Osteoblast (primary cell): ENCODE results near the gene RAB9A. TPM values are rescaled to one million over a fixed set of nuclear protein-coding genes. Genes with fewer than 3 reads are reported as not detected.
"Not testable (repeated sequence)": the region's sequence is repeated elsewhere in the genome, so short reads cannot be mapped to it uniquely, and the experiment has no call there.

Source experiments
- DNase-seq: peaks from one replicate; pipeline ENCODE4 v3.0.0; 2011; ENCODE audit warnings: low spot score, mixed read lengths; ENCODE audit not compliant: insufficient read length; ENCODE audit errors: missing footprints
- H2AFZ ChIP-seq: 2 replicates; pipeline ENCODE4 v1.6.0; 2011; ENCODE audit warnings: mild to moderate bottlenecking, low read length
- H3K27ac ChIP-seq: 2 replicates; pipeline ENCODE4 v1.5.1; 2011; ENCODE audit warnings: mild to moderate bottlenecking, low read depth, low read length, moderate library complexity
- H3K27me3 ChIP-seq: 2 replicates; pipeline ENCODE4 v1.6.0; 2012; ENCODE audit warnings: mild to moderate bottlenecking, control low read depth, inconsistent platforms, low read length, moderate library complexity; ENCODE audit not compliant: insufficient read depth
- H3K36me3 ChIP-seq: 2 replicates; pipeline ENCODE4 v1.5.1; 2011; ENCODE audit warnings: mild to moderate bottlenecking, low read length, control low read depth, moderate library complexity; ENCODE audit not compliant: insufficient read depth
- H3K4me1 ChIP-seq: 2 replicates; pipeline ENCODE4 v1.5.1; 2011; ENCODE audit warnings: mild to moderate bottlenecking, low read length, control low read depth, moderate library complexity; ENCODE audit not compliant: insufficient read depth
- H3K4me2 ChIP-seq: 2 replicates; pipeline ENCODE4 v1.6.0; 2011; ENCODE audit warnings: mild to moderate bottlenecking, low read length; ENCODE audit not compliant: insufficient read depth
- H3K4me3 ChIP-seq: fragments of 200-600 bp; sonication (generic); 3 replicates; pipeline ENCODE4 v1.5.1; 2012; ENCODE audit warnings: mild to moderate bottlenecking, low read length, inconsistent platforms; ENCODE audit not compliant: insufficient read depth
- H3K79me2 ChIP-seq: 2 replicates; pipeline ENCODE4 v1.6.0; 2012; ENCODE audit warnings: mild to moderate bottlenecking, low read length, control low read depth, inconsistent platforms; ENCODE audit not compliant: insufficient read depth
- H3K9me3 ChIP-seq: 2 replicates; pipeline ENCODE4 v1.5.1; 2011; ENCODE audit warnings: low read depth, low read length, control low read depth
- H4K20me1 ChIP-seq: 2 replicates; pipeline ENCODE4 v1.6.0; 2012; ENCODE audit warnings: mild to moderate bottlenecking, low read length, control low read depth; ENCODE audit not compliant: insufficient read depth
- CTCF ChIP-seq: IDR thresholded peaks from 2 replicates; pipeline ENCODE4 v1.5.1; 2011; ENCODE audit warnings: mild to moderate bottlenecking, low read depth, low read length, moderate library complexity; ENCODE audit errors: extremely low read depth
- total RNA-seq: library from RNA; depleted of rRNA; stranded (reverse); fragments of >200 nt; gene quantifications from 2 replicates; pipeline ENCODE4 v1.2.3, GENCODE V29; 2012

Gene RAB9A
- total RNA-seq, 1 donor = 63.0 TPM

GRCh38 chrX:13721371-13721770, 32.4 kb downstream of the RAB9A start:
- H3K4me1 ChIP-seq = peaks cover 17% of the 10 kb centered on the region
- peaks cover 63% of the 10 kb centered on the region for H3K79me2 ChIP-seq
- peak overlapping the region; percentile 47 for H3K27ac ChIP-seq
- DNase-seq = no peak
- no peak overlapping the region for H3K4me2 ChIP-seq
- H3K9me3 ChIP-seq = no peaks in the 10 kb centered on the region
- H2AFZ ChIP-seq = no peak overlapping the region
- no peak for TF ChIP-seq CTCF
- no peak overlapping the region for H3K4me3 ChIP-seq
- peaks cover 18% of the 10 kb centered on the region for H4K20me1 ChIP-seq
- H3K36me3 ChIP-seq = peaks cover 9% of the 10 kb centered on the region
- no peaks in the 10 kb centered on the region for H3K27me3 ChIP-seq

- H3K27me3 ChIP-seq = no peaks in the 10 kb centered on the region
- no peak overlapping the region for H3K4me2 ChIP-seq
- no peak overlapping the region for H2AFZ ChIP-seq
- no peak overlapping the region for H3K4me3 ChIP-seq
- peaks cover 18% of the 10 kb centered on the region for H4K20me1 ChIP-seq
- H3K27ac ChIP-seq = no peak overlapping the region
- H3K79me2 ChIP-seq = peaks cover 60% of the 10 kb centered on the region
- no peak for TF ChIP-seq CTCF
- no peak for DNase-seq
- peaks cover 17% of the 10 kb centered on the region for H3K4me1 ChIP-seq
- H3K9me3 ChIP-seq = no peaks in the 10 kb centered on the region
- peaks cover 6% of the 10 kb centered on the region for H3K36me3 ChIP-seq
These were observed 33.0 kb downstream of the RAB9A start for GRCh38 chrX:13721819-13722519.

- not testable (repeated sequence) for H3K27me3 ChIP-seq, H3K27ac ChIP-seq, H3K4me2 ChIP-seq, H2AFZ ChIP-seq, H3K4me1 ChIP-seq, H3K4me3 ChIP-seq, DNase-seq, H3K9me3 ChIP-seq, H3K36me3 ChIP-seq
- Histone ChIP-seq H3K79me2 (peaks cover 63% of the 10 kb centered on the region), H4K20me1 (peaks cover 18% of the 10 kb centered on the region)
These were observed 36.0 kb downstream of the RAB9A start for GRCh38 chrX:13724878-13725277.

GRCh38 chrX:13726583-13726982, 37.7 kb downstream of the RAB9A start:
- H3K4me2 ChIP-seq, H3K4me1 ChIP-seq, H3K9me3 ChIP-seq, H3K27ac ChIP-seq, H3K27me3 ChIP-seq, H2AFZ ChIP-seq, H3K4me3 ChIP-seq, H3K36me3 ChIP-seq, DNase-seq: not testable (repeated sequence)
- H3K79me2 ChIP-seq = peaks cover 53% of the 10 kb centered on the region
- H4K20me1 ChIP-seq = peaks cover 12% of the 10 kb centered on the region

- peaks cover 54% of the 10 kb centered on the region for H3K79me2 ChIP-seq
- DNase-seq, H4K20me1 ChIP-seq: not testable (repeated sequence)
These were observed 41.6 kb downstream of the RAB9A start for GRCh38 chrX:13730523-13730922.

More at GRCh38 chrX:13730523-13730922, 41.6 kb downstream of the RAB9A start:
- peaks cover 11% of the 10 kb centered on the region for H3K4me1 ChIP-seq
- H3K9me3 ChIP-seq, H2AFZ ChIP-seq, H3K4me3 ChIP-seq, H3K4me2 ChIP-seq, H3K36me3 ChIP-seq, H3K27ac ChIP-seq, H3K27me3 ChIP-seq: not testable (repeated sequence)
